Activated CD8-positive, alpha-beta T cell treated with anti-CD3 and anti-CD28 coated beads for 36 hours (primary cell): Measurements from ENCODE around the gene STAT6. TPM values are rescaled to one million over a fixed set of nuclear protein-coding genes. Genes with fewer than 3 reads are reported as not detected.

Source experiments
- ATAC-seq: fragments of 200-7000 bp; cut with Tn5 transposase; one replicate; pipeline ENCODE4 v1.10.0; 2021; ENCODE audit warnings: mild to moderate bottlenecking, moderate library complexity
- CTCF ChIA-PET: fragments of 350-600 bp; sonication (Branson Sonifier 250); formaldehyde crosslinking; loops from one replicate; lab custom pipeline; 2021; ENCODE audit warnings: antibody characterized with exemption; lab: Charles Lee
- POLR2A ChIA-PET: fragments of 350-600 bp; sonication (Branson Sonifier 250); formaldehyde crosslinking; loops from one replicate; lab custom pipeline; 2021; ENCODE audit warnings: antibody characterized with exemption; lab: Charles Lee
- DNase-seq: peaks from one replicate; pipeline ENCODE4 v3.0.0-alpha.2; 2020
- H3K27ac Mint-ChIP-seq: one replicate; pipeline ENCODE4 v1.8.0; 2021; ENCODE audit warnings: mild to moderate bottlenecking, mixed read lengths
- H3K27me3 Mint-ChIP-seq: one replicate; pipeline ENCODE4 v1.8.0; 2021; ENCODE audit warnings: mixed read lengths
- H3K36me3 Mint-ChIP-seq: one replicate; pipeline ENCODE4 v1.8.0; 2021; ENCODE audit warnings: low read depth, mixed read lengths
- H3K4me1 Mint-ChIP-seq: one replicate; pipeline ENCODE4 v1.8.0; 2021; ENCODE audit warnings: low read depth, mixed read lengths
- H3K4me3 Mint-ChIP-seq: one replicate; pipeline ENCODE4 v1.8.0; 2021; ENCODE audit warnings: mild to moderate bottlenecking, moderate library complexity, mixed read lengths
- H3K9me3 Mint-ChIP-seq: one replicate; pipeline ENCODE4 v1.8.0; 2021; ENCODE audit warnings: mixed read lengths
- intact Hi-C: fragments of 100-400 bp; cut with micrococcal nuclease; formaldehyde crosslinking; loops from one replicate; pipeline ENCODE4 v1.10.0; 2022
- total RNA-seq, 2 experiments: library from RNA; stranded (reverse); gene quantifications; one replicate each; pipeline ENCODE4 v1.2.3, GENCODE V29; 2021
- TF ChIP-seq, protein P1 (sequence below): fragments of 200-600 bp; IDR thresholded peaks from one replicate; pipeline ENCODE4 v1.8.0; 2022; ENCODE audit warnings: antibody characterized with exemption, mild to moderate bottlenecking

The STAT6 gene
- total RNA-seq, 2 experiments from 2014 or later = 207 to 209 TPM

DNA sequence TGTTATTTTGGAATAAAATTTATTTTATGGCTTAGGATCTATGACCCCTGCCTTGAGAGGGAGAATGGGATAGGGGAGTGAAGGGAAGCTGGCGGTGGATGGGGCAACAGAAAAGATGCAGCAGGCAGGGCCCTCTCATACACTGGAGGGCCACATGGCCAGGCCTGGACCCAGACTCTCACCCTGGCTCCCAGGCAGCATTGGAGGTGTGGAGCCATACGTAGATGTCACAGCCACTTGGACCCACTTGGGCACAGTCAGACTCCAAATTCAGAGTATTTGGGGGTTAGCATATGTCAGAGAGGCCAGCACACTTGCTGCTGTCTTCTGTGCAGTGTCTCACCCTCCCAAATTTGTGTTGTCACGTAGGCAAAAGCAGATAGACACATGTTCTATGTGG is 15.7 kb downstream of the STAT6 start:
- Mint-ChIP-seq H3K4me3 (no peak overlapping the region), H3K9me3 (no peaks in the 10 kb centered on the region), H3K4me1 (peaks cover 83% of the 10 kb centered on the region), H3K27ac (peak overlapping the region; percentile 92), H3K36me3 (peaks cover 76% of the 10 kb centered on the region), H3K27me3 (no peaks in the 10 kb centered on the region)
- ChIA-PET CTCF (interaction anchor here (1.0 to 12.4 kb wide), 3 partner anchors 13 to 23 kb away, joined by 5 to 193 read pairs (median 167); partner anchors contain the start of gene STAT6), POLR2A (interaction anchor here (0.6 to 18.7 kb wide), 5 partner anchors 9 to 265 kb away, joined by 3 to 417 read pairs (median 104); partner anchors contain the start of genes NEMP1 and STAT6)
- intact Hi-C loops = no loop called here
- ATAC-seq = no peak
- TF ChIP-seq, protein P1, sequence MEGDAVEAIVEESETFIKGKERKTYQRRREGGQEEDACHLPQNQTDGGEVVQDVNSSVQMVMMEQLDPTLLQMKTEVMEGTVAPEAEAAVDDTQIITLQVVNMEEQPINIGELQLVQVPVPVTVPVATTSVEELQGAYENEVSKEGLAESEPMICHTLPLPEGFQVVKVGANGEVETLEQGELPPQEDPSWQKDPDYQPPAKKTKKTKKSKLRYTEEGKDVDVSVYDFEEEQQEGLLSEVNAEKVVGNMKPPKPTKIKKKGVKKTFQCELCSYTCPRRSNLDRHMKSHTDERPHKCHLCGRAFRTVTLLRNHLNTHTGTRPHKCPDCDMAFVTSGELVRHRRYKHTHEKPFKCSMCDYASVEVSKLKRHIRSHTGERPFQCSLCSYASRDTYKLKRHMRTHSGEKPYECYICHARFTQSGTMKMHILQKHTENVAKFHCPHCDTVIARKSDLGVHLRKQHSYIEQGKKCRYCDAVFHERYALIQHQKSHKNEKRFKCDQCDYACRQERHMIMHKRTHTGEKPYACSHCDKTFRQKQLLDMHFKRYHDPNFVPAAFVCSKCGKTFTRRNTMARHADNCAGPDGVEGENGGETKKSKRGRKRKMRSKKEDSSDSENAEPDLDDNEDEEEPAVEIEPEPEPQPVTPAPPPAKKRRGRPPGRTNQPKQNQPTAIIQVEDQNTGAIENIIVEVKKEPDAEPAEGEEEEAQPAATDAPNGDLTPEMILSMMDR = no peak
- no peak for DNase-seq

GRCh38 chr12:57094208-57095160 is 16.7 kb downstream of the STAT6 start:
- Mint-ChIP-seq H3K27me3 (no peaks in the 10 kb centered on the region), H3K4me3 (peak overlapping the region; percentile 82), H3K4me1 (peaks cover 82% of the 10 kb centered on the region), H3K9me3 (no peaks in the 10 kb centered on the region), H3K36me3 (peaks cover 75% of the 10 kb centered on the region), H3K27ac (peak overlapping the region; percentile 92)
- intact Hi-C loops = no loop called here
- no peak for ATAC-seq
- no peak for DNase-seq
- ChIA-PET CTCF (interaction anchor here (0.7 to 12.4 kb wide), 11 partner anchors 10 to 107 kb away, joined by 3 to 193 read pairs (median 7); partner anchors contain the start of genes NEMP1 and STAT6), POLR2A (interaction anchor here (0.6 to 18.7 kb wide), 8 partner anchors 10 to 266 kb away, joined by 3 to 417 read pairs (median 6); partner anchors contain the start of genes NEMP1 and STAT6)
- TF ChIP-seq, protein P1 = no peak

DNA sequence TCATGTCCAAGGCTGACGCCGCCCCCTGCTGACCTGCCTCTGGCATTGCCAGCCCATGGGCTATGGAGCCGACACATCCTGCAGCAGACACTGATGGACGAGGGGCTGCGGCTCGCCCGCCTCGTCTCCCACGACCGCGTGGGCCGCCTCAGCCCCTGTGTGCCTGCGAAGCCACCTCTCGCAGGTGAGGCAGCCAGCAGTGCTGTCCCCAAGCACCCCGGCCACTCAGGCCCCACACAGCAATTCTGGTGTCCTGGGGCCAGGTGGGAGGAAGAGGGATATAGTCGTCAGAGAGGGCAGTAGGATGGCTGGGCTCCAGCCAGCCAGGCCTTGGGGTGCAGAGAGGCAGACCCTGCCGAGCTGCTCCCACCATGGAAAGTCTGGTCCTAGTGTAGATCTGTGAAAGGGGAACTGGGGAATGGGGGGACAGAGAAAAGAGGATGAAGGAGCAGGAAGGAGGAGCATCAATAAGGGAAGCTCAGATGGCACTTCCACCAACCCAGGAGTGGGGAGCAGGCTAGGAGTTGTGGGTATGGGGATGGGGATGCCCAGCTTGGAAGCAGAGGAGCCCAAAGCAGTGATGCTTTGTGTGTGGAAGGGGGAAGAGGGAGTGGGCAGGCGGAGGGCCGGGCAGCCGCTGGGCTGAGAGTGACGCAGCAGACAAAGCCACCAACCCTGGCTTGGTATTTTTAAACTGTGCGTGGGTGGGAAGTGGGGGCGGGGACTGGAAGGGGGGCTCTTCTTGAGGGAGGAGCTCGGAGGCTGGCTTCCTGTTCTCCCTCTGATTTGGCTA is 17.6 kb downstream of the STAT6 start:
- ATAC-seq = peak; percentile 52

GRCh38 chr12:57092876-57093414 is 18.2 kb downstream of the STAT6 start:
- no peaks in the 10 kb centered on the region for H3K9me3 Mint-ChIP-seq
- DNase-seq = no peak
- TF ChIP-seq, protein P1 = no peak
- POLR2A ChIA-PET = interaction anchor here (0.6 to 18.7 kb wide), 8 partner anchors 12 to 428 kb away, joined by 3 to 417 read pairs (median 12); partner anchors contain the start of genes NEMP1 and STAT6
- H3K4me3 Mint-ChIP-seq = peak overlapping the region; percentile 82
- peaks cover 73% of the 10 kb centered on the region for H3K4me1 Mint-ChIP-seq
- CTCF ChIA-PET = interaction anchor here (0.6 to 12.4 kb wide), 12 partner anchors 14 to 415 kb away, joined by 3 to 193 read pairs (median 6); partner anchors contain the start of genes NEMP1, STAT6 and TAC3
- peak overlapping the region; percentile 92 for H3K27ac Mint-ChIP-seq
- H3K27me3 Mint-ChIP-seq = no peaks in the 10 kb centered on the region
- peaks cover 66% of the 10 kb centered on the region for H3K36me3 Mint-ChIP-seq
- no peak for ATAC-seq
- intact Hi-C loops = loop anchor here (1.0 kb wide), 1 partner anchor 24 kb away; no protein-coding TSS in a partner anchor

More for the DNA sequence above, 17.6 kb downstream of the STAT6 start:
- H3K27me3 Mint-ChIP-seq = no peaks in the 10 kb centered on the region
- ChIA-PET POLR2A (interaction anchor here (0.6 to 18.7 kb wide), 8 partner anchors 11 to 372 kb away, joined by 3 to 417 read pairs (median 12); partner anchors contain the start of genes NEMP1 and STAT6), CTCF (interaction anchor here (0.7 to 12.4 kb wide), 12 partner anchors 9 to 120 kb away, joined by 3 to 193 read pairs (median 6); partner anchors contain the start of genes NEMP1 and STAT6)
- TF ChIP-seq, protein P1 = peak; percentile 88
- peak overlapping the region; percentile 82 for H3K4me3 Mint-ChIP-seq
- H3K27ac Mint-ChIP-seq = peak overlapping the region; percentile 92
- intact Hi-C loops = loop anchor here (1.0 kb wide), 1 partner anchor 24 kb away; no protein-coding TSS in a partner anchor
- H3K4me1 Mint-ChIP-seq = peaks cover 77% of the 10 kb centered on the region
- peak; percentile 92 for DNase-seq
- H3K36me3 Mint-ChIP-seq = peaks cover 67% of the 10 kb centered on the region
- no peaks in the 10 kb centered on the region for H3K9me3 Mint-ChIP-seq
